Neuronal stem cell (in vitro differentiated cells): ENCODE measurements around the gene KLF2.

Source experiments
- DNase-seq: peaks from one replicate; pipeline ENCODE4 v3.0.0-alpha.2; 2013; ENCODE audit warnings: low spot score
- H2AFZ ChIP-seq: one replicate; pipeline ENCODE4 v1.6.1; 2013; ENCODE audit warnings: mild to moderate bottlenecking, low read length, inconsistent platforms
- H2AK5ac ChIP-seq: 2 replicates; pipeline ENCODE4 v1.6.1; 2013; ENCODE audit warnings: low read depth, mild to moderate bottlenecking, inconsistent platforms, low read length, moderate library complexity, mixed read lengths
- H2BK120ac ChIP-seq: 2 replicates; pipeline ENCODE4 v1.6.1; 2013; ENCODE audit warnings: low read depth, mild to moderate bottlenecking, inconsistent platforms, low read length, moderate library complexity, mixed read lengths
- H2BK12ac ChIP-seq: one replicate; pipeline ENCODE4 v1.6.1; 2013; ENCODE audit warnings: low read length, inconsistent platforms
- H2BK15ac ChIP-seq: 2 replicates; pipeline ENCODE4 v1.6.1; 2013; ENCODE audit warnings: mild to moderate bottlenecking, low read length, inconsistent platforms, mixed read lengths
- H2BK5ac ChIP-seq: one replicate; pipeline ENCODE4 v1.6.1; 2013; ENCODE audit warnings: inconsistent platforms, mild to moderate bottlenecking, low read length, moderate library complexity
- H3K14ac ChIP-seq: one replicate; pipeline ENCODE4 v1.6.1; 2013; ENCODE audit warnings: low read length, inconsistent platforms
- H3K18ac ChIP-seq: 2 replicates; pipeline ENCODE4 v1.6.1; 2013; ENCODE audit warnings: low read length, inconsistent platforms
- H3K23ac ChIP-seq: 2 replicates; pipeline ENCODE4 v1.6.1; 2013; ENCODE audit warnings: low read depth, mild to moderate bottlenecking, mixed read lengths, low read length, inconsistent platforms; ENCODE audit not compliant: poor library complexity
- H3K27ac ChIP-seq: replicated peaks from 3 replicates; pipeline ENCODE4 v1.5.1; 2013; ENCODE audit warnings: low read length, inconsistent platforms
- H3K27me3 ChIP-seq, 3 experiments: 2 replicates each; pipeline ENCODE4 v1.6.1; 2013; ENCODE audit warnings: low read length in 3 of 3, mild to moderate bottlenecking in 2 of 3, inconsistent platforms in 1 of 3, low read depth in 1 of 3, mixed read lengths in 1 of 3, moderate library complexity in 1 of 3; ENCODE audit not compliant: control insufficient read depth in 3 of 3, insufficient read depth in 3 of 3
- H3K36me3 ChIP-seq, 2 donors: replicated peaks in 1 of 2; 2 replicates each; pipeline ENCODE4 v1.6.1; 2013; ENCODE audit warnings: low read length in 2 of 2; ENCODE audit not compliant: control insufficient read depth in 2 of 2, insufficient read depth in 2 of 2
- H3K4ac ChIP-seq: 2 replicates; pipeline ENCODE4 v1.6.1; 2013; ENCODE audit warnings: inconsistent platforms, mild to moderate bottlenecking, low read length, moderate library complexity
- H3K4me1 ChIP-seq, 2 donors: 1 replicate in 1 of 2; 2 replicates in 1 of 2; pipeline ENCODE4 v1.6.1; 2013; ENCODE audit warnings: low read length in 2 of 2, low read depth in 1 of 2; ENCODE audit not compliant: control insufficient read depth in 2 of 2, insufficient read depth in 1 of 2
- H3K4me2 ChIP-seq: one replicate; pipeline ENCODE4 v1.6.1; 2013; ENCODE audit warnings: mild to moderate bottlenecking, low read length, inconsistent platforms; ENCODE audit not compliant: insufficient read depth, poor library complexity, severe bottlenecking
- H3K4me3 ChIP-seq, 2 donors: 2 replicates each; pipeline ENCODE4 v1.5.1; 2013; ENCODE audit warnings: low read length in 2 of 2, mild to moderate bottlenecking in 2 of 2, inconsistent platforms in 1 of 2, moderate library complexity in 1 of 2
- H3K79me1 ChIP-seq: one replicate; pipeline ENCODE4 v1.6.1; 2013; ENCODE audit warnings: low read depth, mild to moderate bottlenecking, inconsistent platforms, low read length, moderate library complexity
- H3K9ac ChIP-seq: one replicate; pipeline ENCODE4 v1.6.1; 2013; ENCODE audit warnings: mild to moderate bottlenecking, low read depth, low read length, inconsistent platforms; ENCODE audit not compliant: poor library complexity
- H3K9me3 ChIP-seq, 2 donors: replicated peaks in 1 of 2; 2 replicates each; pipeline versions ENCODE3 to v1.6.1; 2013; ENCODE audit warnings: low read length in 2 of 2, mild to moderate bottlenecking in 2 of 2, inconsistent platforms in 1 of 2, low read depth in 1 of 2, mixed read lengths in 1 of 2, moderate library complexity in 1 of 2; ENCODE audit not compliant: control insufficient read depth in 2 of 2, insufficient read depth in 1 of 2
- H4K8ac ChIP-seq: one replicate; pipeline ENCODE4 v1.6.1; 2013; ENCODE audit warnings: low read depth, mild to moderate bottlenecking, inconsistent platforms, low read length, moderate library complexity
- H4K91ac ChIP-seq: one replicate; pipeline ENCODE4 v1.6.1; 2013; ENCODE audit warnings: low read length, low read depth, mild to moderate bottlenecking, inconsistent platforms; ENCODE audit not compliant: poor library complexity
- WGBS, 2 donors: extraction: QIAGEN DNeasy Blood & Tissue Kit; methylation state at CpG; one replicate each; pipeline ENCODE4 v1.1.7; 2013; ENCODE audit warnings: missing lambda C conversion rate in 2 of 2, mixed read lengths in 1 of 2; ENCODE audit not compliant: insufficient read length in 2 of 2, insufficient replicate concordance in 1 of 2; ENCODE audit errors: extremely low coverage in 2 of 2; 5-methylcytosine and 5-hydroxymethylcytosine counted together

KLF2 gene

DNA sequence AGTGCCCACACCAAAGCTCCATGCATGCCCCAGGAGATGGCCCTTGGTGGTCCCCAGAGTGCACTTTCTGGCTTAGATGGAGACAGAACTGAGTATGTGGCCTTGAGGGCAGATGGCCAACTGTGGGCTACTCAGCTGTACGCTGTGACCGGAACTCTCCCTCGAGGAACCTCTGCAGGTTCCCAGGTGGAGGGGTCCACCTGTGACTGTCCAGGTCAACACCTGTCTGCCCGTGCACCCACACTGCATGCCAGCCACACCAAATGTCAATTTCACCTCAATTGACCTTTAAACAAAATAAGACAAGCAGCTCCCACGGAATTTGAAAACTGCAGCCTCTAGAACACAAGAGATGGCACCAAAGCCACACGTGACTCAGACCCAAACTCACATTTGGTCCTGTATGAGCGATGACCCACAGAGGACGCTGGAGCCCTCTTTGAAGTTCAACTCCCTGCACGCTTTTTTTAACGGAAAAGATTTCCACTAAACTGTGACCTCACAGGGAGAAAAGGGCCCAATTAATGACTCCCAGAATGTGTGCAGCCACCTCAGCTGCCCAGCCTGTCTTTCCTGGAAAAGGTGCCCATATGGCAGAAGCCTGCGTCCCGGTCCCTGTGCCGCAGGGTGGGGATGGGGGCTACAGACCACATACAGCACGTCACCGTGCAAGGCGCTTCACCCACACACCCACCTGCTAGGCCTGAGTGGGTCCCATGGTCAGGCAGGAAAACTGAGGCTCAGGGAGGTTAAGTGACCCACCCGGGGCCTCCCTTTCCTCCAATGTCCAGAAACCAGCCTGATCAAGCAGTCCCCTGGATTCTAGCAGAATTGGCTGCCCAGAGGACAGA is 47.7 kb downstream of the KLF2 start:
- Histone ChIP-seq H2AK5ac (no peak overlapping the region), H4K8ac (no peak overlapping the region), H3K23ac (no peak overlapping the region), H2AFZ (no peak overlapping the region), H3K9ac (no peak overlapping the region), H2BK5ac (no peak overlapping the region), H3K18ac (no peak overlapping the region), H2BK15ac (no peak overlapping the region), H3K27ac (no peak overlapping the region), H2BK120ac (no peak overlapping the region), H2BK12ac (no peak overlapping the region), H3K4me3 (no peak overlapping the region), H3K9me3 (peaks cover 0 to 1% of the 10 kb centered on the region in 2 donors), H3K79me1 (peaks cover 2% of the 10 kb centered on the region), H3K27me3 (peaks cover 0 to 2% (median 0%) of the 10 kb centered on the region in 3 experiments), H3K4ac (no peak overlapping the region), H3K36me3 (peaks cover 27 to 64% of the 10 kb centered on the region in 2 donors), H4K91ac (no peak overlapping the region), H3K4me2 (no peak overlapping the region), H3K14ac (no peak overlapping the region), H3K4me1 (peaks cover 0 to 4% of the 10 kb centered on the region in 2 donors)
- no CpG with 5 or more reads among the region's 17 CpGs for WGBS, 2 donors
- DNase-seq: no peak

DNA sequence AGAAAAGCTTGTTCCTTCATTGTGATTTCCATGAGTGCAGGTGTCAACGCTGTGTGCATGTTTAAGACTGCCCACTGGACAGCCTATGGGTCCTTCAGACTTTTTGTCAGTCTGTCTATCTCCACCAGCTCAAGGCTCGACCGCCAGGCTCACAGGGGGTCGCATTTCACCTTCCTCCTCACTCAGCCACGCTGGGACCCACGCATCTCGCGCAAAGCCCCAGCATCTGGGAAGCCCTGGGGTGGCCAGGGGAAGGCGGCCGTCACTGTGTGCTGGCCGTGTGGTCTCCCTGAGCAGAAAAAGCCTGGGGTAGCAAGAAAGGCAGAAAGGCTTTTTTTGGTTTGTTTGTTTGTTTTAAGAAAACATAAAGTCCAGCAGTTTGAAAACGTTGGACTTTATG is 48.5 kb downstream of the KLF2 start:
- peaks cover 0 to 1% of the 10 kb centered on the region in 2 donors for H3K9me3 ChIP-seq
- WGBS, 2 donors: no CpG with 5 or more reads among the region's 12 CpGs
- no peak overlapping the region for H3K4ac ChIP-seq

DNA sequence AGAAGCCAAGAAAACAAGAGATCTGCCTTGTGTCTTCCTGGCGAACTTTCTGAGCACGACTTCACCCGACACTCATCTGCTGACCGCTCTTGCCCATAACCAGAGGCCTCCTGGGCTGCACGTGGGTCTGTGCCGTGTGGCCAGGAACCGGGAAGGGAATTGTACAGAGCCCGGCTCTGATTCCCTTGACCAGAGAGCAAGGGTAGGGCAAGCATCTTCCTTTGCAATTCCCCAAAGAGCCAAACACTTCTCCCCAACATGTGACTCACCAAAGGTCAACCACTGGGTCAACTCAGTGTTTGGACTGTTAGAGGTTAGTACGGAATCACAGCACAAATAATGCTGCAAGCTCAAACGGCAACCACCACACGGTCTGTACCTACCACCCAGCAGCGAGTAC is 48.9 kb downstream of the KLF2 start:
- no peak for DNase-seq
- no peak overlapping the region for H3K18ac ChIP-seq

More for the DNA sequence above, 48.5 kb downstream of the KLF2 start:
- no peak for DNase-seq
- Histone ChIP-seq H3K18ac (no peak overlapping the region), H3K27me3 (peaks cover 0 to 1% (median 0%) of the 10 kb centered on the region in 3 experiments), H2BK5ac (no peak overlapping the region), H3K9ac (no peak overlapping the region), H2BK120ac (no peak overlapping the region), H3K27ac (no peak overlapping the region), H4K8ac (no peak overlapping the region), H3K4me1 (peaks cover 0 to 3% of the 10 kb centered on the region in 2 donors), H2AFZ (no peak overlapping the region), H3K4me2 (no peak overlapping the region), H4K91ac (no peak overlapping the region), H3K4me3 (no peak overlapping the region), H2BK15ac (no peak overlapping the region), H2AK5ac (no peak overlapping the region), H2BK12ac (no peak overlapping the region), H3K14ac (no peak overlapping the region), H3K23ac (no peak overlapping the region), H3K36me3 (peaks cover 28 to 72% of the 10 kb centered on the region in 2 donors), H3K79me1 (peaks cover 2% of the 10 kb centered on the region)

DNA sequence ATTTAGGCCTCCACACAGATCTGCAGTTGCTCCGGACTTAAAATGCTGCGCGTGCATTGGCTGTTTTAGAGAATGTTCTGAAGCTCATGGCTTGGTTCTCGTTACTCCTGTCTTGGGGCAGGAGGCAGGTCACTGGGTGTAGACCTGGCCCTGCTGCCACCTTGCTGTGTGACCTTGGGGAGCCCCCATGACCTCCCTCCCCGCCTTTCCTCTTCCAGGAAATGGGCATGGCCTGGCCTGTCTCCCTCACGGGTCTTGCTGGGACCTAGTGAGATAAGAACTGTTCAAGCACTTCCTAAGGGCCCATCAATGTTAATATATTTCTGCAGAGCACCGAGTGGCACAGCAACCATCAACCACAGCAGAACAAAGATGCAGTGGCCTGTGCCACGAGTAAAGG is 49.4 kb downstream of the KLF2 start:
- no peaks in the 10 kb centered on the region for H3K27me3 ChIP-seq
- H2BK12ac ChIP-seq: no peak overlapping the region
- H3K4ac ChIP-seq: no peak overlapping the region
- no peak overlapping the region for H4K8ac ChIP-seq
- no peak overlapping the region for H3K14ac ChIP-seq
- H3K9me3 ChIP-seq: no peaks in the 10 kb centered on the region
- no peak overlapping the region for H2AK5ac ChIP-seq
- H3K23ac ChIP-seq: no peak overlapping the region
- H2BK5ac ChIP-seq: no peak overlapping the region
- H3K4me3 ChIP-seq: no peak overlapping the region
- no peak overlapping the region for H3K9ac ChIP-seq
- peaks cover 2% of the 10 kb centered on the region for H3K79me1 ChIP-seq
- H3K27ac ChIP-seq: no peak overlapping the region
- no peak overlapping the region for H3K18ac ChIP-seq
- no peak overlapping the region for H2BK15ac ChIP-seq
- no CpG with 5 or more reads among the region's 8 CpGs for WGBS, 2 donors
- DNase-seq: no peak
- no peaks in the 10 kb centered on the region for H3K4me1 ChIP-seq
- no peak overlapping the region for H2BK120ac ChIP-seq
- H4K91ac ChIP-seq: no peak overlapping the region
- H3K36me3 ChIP-seq: peaks cover 27 to 77% of the 10 kb centered on the region in 2 donors
- no peak overlapping the region for H2AFZ ChIP-seq
- H3K4me2 ChIP-seq: no peak overlapping the region

More for the DNA sequence above, 48.9 kb downstream of the KLF2 start:
- Histone ChIP-seq H3K14ac (no peak overlapping the region), H3K27me3 (no peaks in the 10 kb centered on the region), H2BK5ac (no peak overlapping the region), H3K9ac (no peak overlapping the region), H3K4me1 (no peaks in the 10 kb centered on the region), H3K9me3 (no peaks in the 10 kb centered on the region), H3K4me3 (no peak overlapping the region), H3K23ac (no peak overlapping the region), H3K4me2 (no peak overlapping the region), H2BK120ac (no peak overlapping the region), H3K27ac (no peak overlapping the region), H2AK5ac (no peak overlapping the region), H2BK15ac (no peak overlapping the region), H3K36me3 (peaks cover 27 to 76% of the 10 kb centered on the region in 2 donors), H4K91ac (no peak overlapping the region), H2AFZ (no peak overlapping the region), H2BK12ac (no peak overlapping the region), H3K4ac (no peak overlapping the region), H3K79me1 (peaks cover 2% of the 10 kb centered on the region), H4K8ac (no peak overlapping the region)
- no CpG with 5 or more reads among the region's 12 CpGs for WGBS, 2 donors
